SK-N-MC (cell line): Measurements from ENCODE around the gene DOCK10.

Source experiments
- EZH2 ChIP-seq: fragments of 200-600 bp; sonication (generic); IDR thresholded peaks from one replicate; pipeline ENCODE4 v1.6.1; 2017; ENCODE audit warnings: antibody characterized with exemption
- POLR2AphosphoS5 ChIP-seq: IDR thresholded peaks from 2 replicates; pipeline ENCODE4 v1.6.1; 2012; ENCODE audit warnings: mild to moderate bottlenecking, low read depth, low read length, borderline replicate concordance

- TF ChIP-seq POLR2AphosphoS5 (no peak), EZH2 (no peak)
Observed at GRCh38 chr2:225006730-225007129, 35.5 kb downstream of the DOCK10 start.
